Keratinocyte (primary cell): ENCODE results near the gene POMT2.

Experiments
- EZH2 ChIP-seq: IDR thresholded peaks from one replicate; pipeline ENCODE4 v1.6.1; 2012; ENCODE audit warnings: inconsistent platforms, mild to moderate bottlenecking, low read length, moderate library complexity
- TF ChIP-seq, protein P1 (sequence below), 3 experiments: IDR thresholded peaks in 1 of 3; conservative IDR thresholded peaks in 1 of 3; optimal IDR thresholded peaks in 1 of 3; 2 replicates in 2 of 3; 3 replicates in 1 of 3; pipeline versions ENCODE3 to v1.5.1; 2011; ENCODE audit warnings: low read length in 3 of 3, mild to moderate bottlenecking in 3 of 3, moderate library complexity in 2 of 3, control low read depth in 1 of 3, inconsistent platforms in 1 of 3; ENCODE audit not compliant: insufficient read depth in 2 of 3; ENCODE audit errors: extremely low read depth in 1 of 3

DNA sequence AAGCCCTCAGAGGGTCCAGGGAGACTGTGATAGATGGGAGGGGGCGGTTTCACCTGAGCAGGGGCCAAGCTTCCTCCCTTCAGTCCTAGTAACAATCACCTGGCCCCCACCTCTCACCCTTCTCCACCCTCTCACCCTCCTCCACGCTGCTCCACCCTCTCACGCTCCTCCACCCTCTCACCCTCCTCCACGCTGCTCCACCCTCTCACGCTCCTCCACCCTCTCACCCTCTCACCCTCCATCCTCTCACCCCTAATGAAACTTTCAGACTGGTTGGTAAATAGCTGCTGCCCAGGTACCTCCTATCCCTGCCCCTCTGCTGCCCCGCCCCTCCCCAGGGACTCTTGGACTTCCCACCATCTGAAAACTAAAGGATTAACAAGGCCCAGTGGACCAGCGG is 83.9 kb downstream of the POMT2 start:
- TF ChIP-seq, protein P1, sequence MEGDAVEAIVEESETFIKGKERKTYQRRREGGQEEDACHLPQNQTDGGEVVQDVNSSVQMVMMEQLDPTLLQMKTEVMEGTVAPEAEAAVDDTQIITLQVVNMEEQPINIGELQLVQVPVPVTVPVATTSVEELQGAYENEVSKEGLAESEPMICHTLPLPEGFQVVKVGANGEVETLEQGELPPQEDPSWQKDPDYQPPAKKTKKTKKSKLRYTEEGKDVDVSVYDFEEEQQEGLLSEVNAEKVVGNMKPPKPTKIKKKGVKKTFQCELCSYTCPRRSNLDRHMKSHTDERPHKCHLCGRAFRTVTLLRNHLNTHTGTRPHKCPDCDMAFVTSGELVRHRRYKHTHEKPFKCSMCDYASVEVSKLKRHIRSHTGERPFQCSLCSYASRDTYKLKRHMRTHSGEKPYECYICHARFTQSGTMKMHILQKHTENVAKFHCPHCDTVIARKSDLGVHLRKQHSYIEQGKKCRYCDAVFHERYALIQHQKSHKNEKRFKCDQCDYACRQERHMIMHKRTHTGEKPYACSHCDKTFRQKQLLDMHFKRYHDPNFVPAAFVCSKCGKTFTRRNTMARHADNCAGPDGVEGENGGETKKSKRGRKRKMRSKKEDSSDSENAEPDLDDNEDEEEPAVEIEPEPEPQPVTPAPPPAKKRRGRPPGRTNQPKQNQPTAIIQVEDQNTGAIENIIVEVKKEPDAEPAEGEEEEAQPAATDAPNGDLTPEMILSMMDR (optimal IDR thresholded peaks at IDR 0.05 in 1 of 3, IDR thresholded peaks at IDR 0.05 in 1 of 3, conservative IDR thresholded peaks at IDR 0.05 in 1 of 3; ENCODE audit: extremely low read depth in 1 of 3, insufficient read depth in 2 of 3, low read length in 3 of 3) = no peak
- no peak for TF ChIP-seq EZH2
